ENCODE results near the gene GAL3ST2.
"Not testable (repeated sequence)": the region's sequence is repeated elsewhere in the genome, so short reads cannot be mapped to it uniquely, and the experiment has no call there.

The GAL3ST2 gene

DNA sequence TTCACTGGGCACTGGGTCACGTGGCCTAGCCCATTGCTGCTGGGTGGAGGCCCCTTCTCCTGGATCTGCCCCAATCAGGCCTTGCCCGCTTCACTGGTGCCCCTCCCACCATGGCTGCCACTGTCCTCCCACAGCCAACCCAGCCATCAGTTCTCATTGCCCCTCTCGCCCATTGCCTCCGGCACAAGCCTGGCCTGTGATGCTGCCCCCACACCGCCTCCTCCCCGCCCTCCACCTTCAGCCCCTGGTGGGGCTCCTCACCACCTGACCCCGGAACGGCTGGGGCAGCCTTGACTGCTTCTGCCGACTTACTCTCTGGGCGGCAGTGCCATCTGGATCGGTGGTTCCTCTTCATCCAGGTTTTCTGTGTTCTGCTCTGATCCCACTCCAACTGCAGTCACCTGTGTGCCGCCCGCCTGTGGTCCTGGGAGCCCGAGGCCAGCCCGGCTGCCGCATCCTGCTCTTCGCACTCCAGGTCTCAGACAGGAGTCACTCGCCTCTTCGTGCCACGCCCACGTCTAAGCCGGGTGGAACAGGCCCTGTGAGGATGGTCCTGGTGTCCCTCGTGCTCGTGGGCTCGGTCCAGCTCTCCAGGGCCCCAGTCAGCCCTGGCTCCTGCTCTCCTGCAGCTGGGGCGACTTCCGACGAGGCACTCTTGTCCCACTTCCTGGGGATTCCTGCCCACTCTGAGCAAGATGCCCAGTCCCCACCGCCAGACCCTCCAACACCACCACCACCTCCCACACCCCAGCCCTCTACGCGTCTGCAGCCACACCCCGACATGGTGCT lies 28.0 kb upstream of the GAL3ST2 start:
- DNase-seq: no peak

DNA sequence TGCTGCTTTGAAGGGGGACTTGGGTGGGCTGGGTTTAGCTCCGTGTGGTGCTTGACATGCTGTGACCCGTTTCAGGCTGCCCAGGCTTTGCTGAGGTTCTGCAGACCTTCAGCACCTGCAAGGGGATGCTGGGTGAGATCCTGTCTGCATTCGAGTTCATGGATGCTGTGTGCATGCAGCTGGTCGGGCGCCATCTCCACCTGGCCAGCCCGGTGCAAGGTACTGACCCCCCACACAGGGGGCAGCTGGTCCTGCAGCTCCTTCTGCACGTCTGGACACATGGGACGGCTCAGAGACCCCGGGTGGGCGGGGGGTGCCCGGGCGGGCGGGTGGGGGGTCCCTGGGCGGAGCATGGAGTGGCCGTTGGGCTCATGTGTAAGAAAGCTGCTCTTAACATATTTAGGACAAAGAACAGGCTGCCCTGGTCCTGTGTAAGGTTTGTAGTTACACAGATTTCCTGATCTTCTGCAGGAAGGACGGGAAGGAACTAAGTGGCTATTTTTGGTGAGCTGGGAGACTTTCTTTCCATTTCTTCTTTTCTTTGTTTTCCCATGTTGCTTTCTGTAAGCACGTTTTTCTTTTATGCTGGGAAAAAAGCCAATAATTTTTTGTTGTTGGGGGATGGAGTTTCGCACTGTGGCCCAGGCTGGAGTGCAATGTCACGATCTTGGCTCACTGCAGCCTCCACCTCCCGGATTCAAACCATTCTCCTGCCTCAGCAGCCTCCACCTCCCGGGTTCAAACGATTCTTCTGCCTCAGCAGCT lies 26.4 kb upstream of the GAL3ST2 start:
- no peak for DNase-seq

DNA sequence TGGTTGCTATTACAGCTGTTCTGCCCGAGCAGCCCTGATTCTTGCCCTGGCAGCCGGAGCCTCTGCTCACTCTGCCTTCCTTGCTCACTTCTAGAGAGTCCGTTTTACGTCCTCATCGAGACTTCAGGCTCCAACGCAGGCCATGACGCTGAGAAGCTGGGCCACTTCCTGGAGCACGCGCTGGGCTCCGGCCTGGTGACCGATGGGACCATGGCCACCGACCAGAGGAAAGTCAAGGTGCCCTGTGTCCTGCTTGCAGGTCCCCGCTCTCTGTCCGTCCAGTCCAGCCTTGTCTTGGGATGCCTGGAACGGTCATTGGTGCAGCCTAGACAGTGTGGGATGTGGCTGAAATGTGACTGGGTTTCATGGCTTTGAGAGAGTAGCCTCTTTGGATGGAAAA lies 25.5 kb upstream of the GAL3ST2 start:
- DNase-seq: no peak

DNA sequence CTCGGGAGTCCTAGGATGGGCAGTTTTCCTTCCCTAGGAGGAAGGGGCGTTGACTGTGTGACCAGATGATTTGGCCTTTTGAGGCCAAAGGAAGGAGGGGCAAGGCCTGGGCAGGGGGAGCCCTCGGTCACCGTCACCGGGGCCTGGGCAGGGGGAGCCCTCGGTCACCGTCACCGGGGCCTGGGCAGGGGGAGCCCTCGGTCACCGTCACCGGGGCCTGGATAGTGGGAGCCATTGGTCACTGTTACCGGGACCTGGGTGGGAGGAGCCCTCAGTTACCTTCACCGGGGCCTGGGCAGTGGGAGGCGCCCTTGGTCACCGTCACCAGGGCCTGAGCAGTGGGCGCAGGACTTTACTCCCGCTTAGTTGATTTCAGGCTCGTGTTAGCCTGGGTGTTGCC lies 24.8 kb upstream of the GAL3ST2 start:
- DNase-seq: no peak

DNA sequence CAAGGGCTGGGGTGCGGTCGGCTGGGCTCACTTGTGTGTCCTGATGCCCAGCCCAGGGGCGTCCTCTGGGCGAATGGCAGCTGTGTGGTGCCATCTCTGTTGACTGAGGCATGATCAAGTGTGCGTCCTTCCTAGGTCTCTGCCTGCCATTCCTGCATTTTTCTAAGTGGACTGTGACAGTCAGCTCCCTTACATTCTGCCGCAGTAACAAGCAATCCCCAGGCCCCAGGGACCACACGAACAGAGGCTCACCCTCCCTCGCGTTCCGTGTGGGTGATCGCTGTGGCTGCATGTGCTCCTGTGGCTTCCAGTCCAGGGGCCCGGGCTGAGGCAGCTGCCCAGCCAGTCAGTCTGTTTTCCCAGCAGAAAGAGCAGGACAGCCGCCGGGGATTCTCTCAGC lies 24.4 kb upstream of the GAL3ST2 start:
- DNase-seq: no peak

DNA sequence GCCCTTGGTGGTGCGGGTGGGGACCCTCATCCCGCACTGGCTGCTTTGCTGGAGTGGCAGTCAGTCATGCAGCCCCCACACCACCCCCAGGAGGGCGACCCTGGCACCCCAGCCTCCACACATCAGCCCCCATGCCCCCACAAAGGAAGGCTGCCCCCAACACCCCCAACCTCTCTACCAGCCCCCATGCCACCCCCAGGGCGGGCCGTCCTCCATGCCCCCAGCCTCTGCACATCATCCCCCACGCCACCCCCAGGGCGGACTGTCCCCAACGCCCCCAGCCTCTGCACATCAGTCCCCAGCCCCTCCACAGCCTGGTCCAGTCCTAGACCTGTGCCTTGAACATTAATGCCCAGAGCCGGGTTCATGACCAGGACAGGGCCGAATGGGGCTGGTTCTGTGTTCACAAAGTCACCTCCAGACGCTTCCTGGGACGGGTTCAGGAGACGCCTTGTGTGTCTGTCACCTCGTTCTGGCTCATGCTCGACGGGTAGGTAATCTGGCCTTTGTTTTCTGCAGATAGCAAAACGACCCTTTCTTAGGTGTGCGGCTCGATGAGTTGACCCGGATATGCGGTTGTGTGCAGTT lies 23.8 kb upstream of the GAL3ST2 start:
- no peak for DNase-seq

DNA sequence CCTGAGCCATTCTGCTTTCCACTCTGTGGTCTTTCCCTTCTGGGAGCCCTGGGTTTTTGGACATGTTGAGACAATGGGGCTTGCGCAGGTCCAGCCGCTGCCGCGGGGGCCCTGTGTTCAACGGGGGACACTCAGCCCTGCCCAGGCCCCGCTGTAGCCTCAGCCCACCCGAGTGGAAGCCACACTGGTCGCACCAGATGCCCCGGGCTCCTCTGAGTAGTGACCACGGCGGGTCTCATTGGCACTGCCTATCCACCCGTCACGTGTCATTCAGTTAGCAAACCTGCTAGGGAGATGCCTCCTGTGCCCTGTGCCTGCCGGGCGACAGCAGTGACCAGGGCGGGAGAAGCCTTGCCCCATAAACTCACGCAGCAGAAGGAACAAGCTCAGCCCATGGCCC lies 23.1 kb upstream of the GAL3ST2 start:
- DNase-seq: no peak

DNA sequence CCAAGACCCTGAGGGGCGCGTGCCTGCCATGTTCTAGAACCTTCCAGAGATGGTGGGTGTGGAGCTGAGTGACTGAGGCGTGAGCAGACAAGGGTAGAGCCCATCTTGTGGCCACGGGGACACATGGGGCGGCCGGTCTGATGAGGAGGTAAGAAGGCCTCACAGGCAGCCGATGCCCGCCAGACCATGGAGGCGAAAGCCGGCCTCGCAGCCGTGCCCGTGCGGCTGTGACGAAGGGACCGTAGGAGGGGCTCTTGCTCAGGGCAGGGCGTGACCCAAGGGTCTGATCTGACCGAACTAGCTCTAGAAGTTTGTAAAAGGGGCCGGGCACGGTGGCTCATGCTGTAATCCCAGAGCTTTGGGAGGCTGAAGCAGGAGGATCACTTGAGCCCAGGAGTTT lies 22.6 kb upstream of the GAL3ST2 start:
- no peak for DNase-seq

DNA sequence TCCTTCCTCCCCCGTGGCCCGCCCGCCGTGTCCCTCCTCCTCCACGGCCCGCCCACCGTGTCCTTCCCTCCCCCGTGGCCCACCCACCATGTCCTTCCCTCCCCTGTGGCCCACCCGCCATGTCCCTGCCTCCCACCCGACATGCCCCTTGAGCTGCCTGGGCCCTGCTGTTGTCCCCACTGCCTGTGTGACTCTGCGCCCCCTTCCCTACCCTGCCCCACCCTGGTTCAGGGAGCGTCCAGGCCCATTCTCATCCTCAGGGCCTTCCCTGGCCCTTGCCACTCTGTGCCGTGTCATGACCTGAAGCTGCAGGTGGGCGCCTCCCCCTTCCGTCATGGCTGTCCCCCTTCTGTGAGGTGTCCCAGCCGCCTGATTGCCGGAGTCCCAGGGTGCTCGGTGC lies 21.5 kb upstream of the GAL3ST2 start:
- DNase-seq: no peak

DNA sequence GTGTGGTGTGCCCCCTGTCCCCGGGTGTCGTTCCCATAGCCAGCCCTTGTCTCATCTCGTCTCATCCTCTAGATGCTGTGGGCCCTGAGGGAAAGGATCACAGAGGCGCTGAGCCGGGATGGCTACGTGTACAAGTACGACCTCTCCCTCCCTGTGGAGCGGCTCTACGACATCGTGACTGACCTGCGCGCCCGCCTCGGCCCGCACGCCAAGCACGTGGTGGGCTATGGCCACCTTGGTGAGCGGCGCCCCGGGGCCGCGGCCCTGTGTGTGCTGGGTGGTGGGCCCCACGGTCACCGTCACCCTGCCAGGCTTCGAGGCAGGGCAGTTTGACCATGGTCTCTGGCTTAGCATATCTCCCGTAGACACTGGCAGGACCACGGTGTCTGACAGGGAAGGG lies 20.8 kb upstream of the GAL3ST2 start:
- no peak for DNase-seq

DNA sequence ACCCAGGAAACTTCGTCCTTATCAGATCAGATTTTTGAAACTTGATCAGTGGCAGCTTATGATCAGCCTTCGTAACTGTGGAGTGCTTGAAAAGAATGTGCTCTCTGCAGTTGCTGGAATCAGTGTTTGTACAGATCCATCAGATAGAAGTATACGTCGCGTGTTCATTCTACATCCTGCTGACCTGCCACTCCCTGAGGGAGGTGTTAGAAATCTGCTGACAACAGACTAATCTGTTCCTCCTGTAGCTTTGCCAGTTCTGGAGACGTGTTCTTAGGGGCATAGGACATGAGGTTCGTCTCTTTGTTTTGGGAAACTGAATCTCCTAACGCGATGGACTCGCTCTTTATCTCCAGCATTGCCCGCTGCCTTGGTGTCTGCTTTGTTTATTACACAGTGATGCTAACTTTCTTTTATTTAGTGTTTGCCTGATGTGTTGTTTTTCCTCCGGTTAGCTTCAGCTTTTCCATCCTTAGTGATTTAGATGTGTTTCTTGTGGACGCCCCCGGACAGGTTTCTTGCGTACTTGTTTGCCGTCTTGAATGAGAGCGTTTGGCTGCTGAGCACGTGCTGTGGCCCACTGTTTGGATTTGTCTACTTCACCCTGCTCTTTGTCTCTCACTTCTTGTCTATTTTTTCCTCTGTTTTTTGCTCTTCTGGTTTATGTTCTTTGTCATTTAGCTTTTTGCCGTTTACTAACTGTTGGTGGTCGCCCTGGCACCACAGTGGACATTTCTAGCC lies 17.4 kb upstream of the GAL3ST2 start:
- no peak for DNase-seq

DNA sequence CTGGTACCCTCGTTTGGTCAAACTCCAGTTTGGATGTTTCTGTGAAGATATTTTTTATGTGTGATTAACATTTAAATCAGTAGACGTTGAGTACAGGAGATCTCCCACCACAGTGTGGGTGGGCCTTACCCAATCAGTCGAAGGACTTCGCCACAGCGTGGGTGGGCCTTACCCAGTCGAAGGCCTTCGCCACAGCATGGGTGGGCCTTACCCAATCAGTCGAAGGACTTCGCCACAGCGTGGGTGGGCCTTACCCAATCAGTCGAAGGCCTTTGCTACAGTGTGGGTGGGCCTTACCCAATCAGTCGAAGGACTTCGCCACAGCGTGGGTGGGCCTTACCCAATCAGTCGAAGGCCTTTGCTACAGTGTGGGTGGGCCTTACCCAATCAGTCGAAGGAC lies 16.7 kb upstream of the GAL3ST2 start:
- not testable (repeated sequence) for DNase-seq

DNA sequence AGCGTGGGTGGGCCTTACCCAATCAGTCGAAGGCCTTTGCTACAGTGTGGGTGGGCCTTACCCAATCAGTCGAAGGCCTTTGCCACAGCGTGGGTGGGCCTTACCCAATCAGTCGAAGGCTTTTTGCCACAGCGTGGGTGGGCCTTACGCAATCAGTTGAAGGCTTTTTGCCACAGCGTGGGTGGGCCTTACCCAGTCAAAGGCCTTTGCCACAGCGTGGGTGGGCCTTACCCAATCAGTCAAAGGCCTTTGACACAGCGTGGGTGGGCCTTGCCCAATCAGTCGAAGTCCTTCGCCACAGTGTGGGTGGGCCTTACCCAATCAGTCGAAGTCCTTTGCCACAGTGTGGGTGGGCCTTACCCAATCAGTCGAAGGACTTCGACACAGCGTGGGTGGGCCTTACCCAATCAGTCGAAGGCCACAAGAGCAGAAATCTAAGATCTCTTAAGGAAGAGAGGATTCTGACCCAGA lies 16.3 kb upstream of the GAL3ST2 start:
- no peak for DNase-seq

DNA sequence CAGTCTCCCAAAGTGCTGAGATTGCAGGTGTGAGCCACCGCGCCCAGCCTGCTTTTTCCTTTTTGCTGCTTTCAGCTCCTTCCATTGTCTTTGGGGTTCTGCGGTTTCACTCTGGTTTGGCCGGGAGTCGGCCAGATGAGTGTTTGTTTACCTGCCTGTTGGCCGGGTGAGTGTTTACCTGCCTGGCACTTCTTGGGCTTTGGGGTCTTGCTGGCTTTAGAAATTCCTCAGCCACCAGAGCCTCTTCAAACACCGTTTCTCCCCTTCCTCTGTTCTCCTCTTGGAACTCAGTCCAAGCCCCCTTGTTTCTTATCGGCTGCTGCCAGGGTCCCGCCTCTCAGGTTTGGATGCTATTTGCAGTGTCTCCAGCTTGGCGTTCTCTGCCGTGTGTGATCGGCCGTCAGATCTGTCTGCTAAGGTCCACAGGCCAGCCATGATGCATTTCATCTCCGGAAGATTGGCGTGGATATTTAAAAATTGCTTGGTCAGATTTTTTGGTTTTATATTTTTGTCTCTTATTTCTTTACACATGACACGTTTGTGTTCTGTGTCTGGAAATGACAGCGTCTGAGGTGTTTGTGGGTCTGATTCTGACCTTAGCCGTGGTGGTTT lies 14.2 kb upstream of the GAL3ST2 start:
- DNase-seq: no peak

DNA sequence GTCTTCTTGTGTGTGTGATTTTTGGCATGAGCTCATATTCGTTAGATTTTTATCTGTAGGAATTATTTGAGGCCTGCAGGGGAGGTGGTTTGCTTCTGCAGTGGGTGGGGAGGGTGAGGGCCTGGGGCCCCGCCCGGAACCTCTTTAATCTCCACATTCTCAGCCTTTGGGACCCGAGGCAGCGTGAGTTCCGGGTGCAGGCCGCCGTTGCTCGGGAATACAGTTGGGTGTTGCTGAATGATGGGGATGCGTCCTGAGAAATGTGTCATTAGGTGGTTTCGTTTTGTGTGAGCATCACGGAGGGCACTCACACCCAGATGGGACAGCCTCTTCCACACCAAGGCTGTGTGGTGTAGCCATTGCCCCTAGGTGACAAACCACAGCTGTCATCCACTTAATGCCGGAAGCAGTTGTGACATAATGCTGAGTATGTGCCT lies 13.7 kb upstream of the GAL3ST2 start:
- no peak for DNase-seq

DNA sequence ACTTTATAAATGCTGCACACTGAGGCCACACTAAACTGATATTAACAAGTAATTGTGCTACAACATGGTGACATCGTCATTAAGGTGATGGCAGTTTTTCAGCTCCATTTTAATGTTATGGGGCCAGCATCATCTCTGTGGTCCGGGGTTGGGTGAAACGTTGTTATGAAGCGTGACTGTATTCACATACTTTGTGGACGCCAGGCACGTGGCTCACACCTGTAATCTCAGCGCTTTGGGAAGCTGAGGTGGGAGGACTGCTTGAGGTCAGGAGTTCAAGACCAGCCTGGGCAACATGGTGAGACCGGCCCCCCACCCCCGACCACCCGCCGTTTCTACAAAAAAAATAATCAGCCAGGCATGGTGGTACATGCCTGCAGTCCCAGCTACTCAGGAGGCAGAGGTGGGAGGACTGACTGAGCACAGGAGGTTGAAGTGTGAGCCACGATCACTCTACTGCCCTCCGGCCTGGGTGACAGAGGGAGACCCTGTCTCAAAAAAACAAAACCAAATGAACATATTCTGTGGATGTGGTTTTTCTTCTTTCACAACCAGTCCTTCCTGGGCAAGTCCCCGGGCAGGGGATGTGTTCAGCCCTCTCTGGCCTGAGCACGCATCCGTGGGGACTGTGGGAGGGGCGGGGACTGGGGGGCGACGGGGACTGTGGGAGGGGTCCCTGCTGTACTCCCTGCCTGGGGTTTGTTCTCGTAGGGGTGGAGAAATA lies 12.9 kb upstream of the GAL3ST2 start:
- no peak for DNase-seq

DNA sequence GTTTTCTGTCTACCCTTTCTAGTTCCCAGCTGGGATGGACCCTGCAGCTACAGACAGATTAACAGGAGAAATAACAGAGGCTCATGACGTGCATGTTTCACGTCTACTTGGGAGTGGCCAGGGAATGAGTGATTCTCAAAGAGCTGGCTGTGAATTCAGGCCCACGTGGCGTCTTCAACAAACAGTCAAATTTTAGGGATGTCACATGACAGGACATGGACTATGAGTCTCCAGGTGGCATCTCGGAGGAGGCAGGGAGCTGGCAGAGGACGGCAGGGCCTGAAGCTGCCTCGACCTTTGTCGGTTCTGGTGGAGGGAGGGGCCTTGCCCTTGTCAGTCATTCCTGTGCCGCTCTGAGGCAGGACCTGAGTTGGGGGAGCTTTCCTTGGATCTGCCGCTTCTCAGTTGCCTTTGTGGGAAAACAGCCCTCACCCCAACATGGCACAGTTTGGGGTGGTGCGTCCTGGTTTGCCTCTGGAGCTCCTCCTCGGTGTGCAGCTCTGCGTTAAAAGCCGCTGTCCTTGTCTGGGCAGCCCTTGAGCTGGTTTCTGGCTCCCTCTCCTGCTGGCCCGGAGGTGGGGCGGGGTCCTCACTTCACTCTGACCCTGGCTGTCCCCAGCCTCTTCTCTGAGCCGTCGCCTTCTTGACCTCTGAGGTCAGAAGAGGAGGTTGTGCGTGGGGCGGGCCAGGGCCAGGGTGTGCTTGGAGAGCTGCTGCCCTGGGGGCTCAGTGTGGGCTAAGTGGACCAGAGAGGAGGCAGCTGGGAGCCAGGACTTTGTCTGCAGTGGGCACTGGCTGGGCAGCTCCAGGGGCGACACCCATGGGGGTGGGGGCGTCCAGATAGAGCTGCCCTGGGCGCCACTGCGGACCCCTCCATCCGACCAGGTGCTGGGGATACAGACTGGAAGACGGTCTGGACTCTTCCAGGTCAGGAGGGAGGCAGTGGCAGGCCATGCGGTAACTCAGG lies 12.1 kb upstream of the GAL3ST2 start:
- DNase-seq: no peak

DNA sequence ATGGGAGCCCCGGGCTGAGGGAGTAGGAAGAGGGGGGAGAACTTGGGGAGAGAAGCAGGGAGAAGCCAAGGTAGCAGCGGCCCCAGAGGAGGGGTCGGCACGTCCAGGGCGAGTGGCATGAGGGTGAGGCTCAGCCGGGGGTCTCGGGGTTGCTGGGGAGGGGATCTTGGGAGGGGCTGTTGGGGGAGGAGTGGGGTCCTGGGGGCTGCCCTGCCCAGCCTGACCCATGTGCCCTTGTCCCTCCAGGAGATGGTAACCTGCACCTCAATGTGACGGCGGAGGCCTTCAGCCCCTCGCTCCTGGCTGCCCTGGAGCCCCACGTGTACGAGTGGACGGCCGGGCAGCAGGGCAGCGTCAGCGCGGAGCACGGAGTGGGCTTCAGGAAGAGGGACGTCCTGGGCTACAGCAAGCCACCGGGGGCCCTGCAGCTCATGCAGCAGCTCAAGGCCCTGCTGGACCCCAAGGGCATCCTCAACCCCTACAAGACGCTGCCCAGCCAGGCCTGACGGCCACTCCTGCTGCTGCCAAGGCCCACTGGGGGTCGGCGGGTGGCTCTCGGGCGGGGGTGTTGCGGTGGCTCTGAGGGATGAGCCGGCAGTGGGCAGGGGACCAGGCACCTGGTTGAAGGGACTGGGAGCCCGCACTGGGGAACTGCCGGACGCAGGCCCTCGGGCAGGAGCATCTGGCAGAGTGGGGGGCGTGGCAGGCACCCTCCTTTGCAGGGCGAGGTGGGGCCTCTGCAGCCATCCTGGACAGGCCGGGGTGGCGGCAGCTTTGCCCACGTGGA lies 9.0 kb upstream of the GAL3ST2 start:
- no peak for DNase-seq

DNA sequence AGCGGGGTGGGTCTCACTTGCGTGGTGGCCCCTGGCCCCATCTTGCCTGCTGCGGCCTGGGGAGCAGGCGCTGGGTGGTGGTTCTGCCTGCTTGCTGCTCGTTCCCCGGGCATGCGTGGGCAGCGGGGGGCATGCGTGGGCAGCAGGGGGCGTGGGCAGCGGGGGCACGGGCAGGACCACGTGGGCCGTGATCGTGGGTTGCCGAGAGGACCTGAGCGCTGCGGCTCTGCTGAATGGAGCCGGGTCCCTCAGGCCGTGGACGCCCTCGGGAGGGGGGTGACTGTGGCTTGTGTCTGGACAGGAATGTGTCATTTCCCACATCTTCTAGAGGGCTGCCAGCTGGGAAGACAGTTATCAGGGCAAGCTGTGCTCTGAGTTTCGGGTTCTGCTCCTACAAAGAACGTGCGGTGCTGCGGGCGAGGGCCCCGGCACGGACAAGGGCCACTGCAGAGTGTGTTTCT lies 8.3 kb upstream of the GAL3ST2 start:
- DNase-seq: no peak

DNA sequence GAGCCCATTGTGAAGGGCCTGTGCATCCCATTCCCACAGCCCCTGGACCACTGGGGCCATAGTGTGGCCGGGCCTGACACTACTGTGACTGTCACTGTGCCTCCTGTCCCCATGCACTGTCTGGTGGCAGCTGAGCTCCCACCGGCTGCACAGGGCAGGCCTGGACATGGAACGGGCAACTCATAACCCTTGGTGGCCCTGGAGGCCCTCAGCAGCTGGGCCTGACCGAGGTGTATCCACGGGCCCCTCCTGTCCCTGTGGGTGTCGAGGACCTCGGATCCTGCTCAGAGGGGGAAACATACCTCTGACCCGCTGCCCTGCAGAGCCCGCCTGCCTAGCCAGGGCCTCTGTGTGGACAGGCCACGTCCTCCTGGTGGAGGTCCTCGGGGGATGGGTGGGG lies 7.8 kb upstream of the GAL3ST2 start:
- no peak for DNase-seq

All from fibroblast of skin of right biceps (primary cell).